Lung (tissue), 12 donors: ENCODE measurements around the gene COL13A1. TPM values are rescaled to one million over a fixed set of nuclear protein-coding genes. Genes with fewer than 3 reads are reported as not detected.
A peak's percentile ranks its signal among the peaks of the same experiment; 100 is the strongest.

Experiments
- ATAC-seq: fragments of 200-7000 bp; cut with Tn5 transposase; one replicate; pipeline ENCODE4 v1.9.1; 2020; ENCODE audit warnings: moderate number of reproducible peaks; ENCODE audit not compliant: insufficient read depth, low FRiP score
- DNase-seq, 3 donors: peaks; one replicate each; pipeline ENCODE4 v3.0.0-alpha.2; 2013 to 2017
- H3K27ac ChIP-seq, 2 donors: one replicate each; pipeline ENCODE4 v1.5.1; 2013; ENCODE audit warnings: mild to moderate bottlenecking in 2 of 2, moderate library complexity in 2 of 2, control low read depth in 1 of 2, inconsistent platforms in 1 of 2, low read depth in 1 of 2, low read length in 1 of 2
- H3K27me3 ChIP-seq, 3 donors: one replicate each; pipeline ENCODE4 v1.5.1; 2013; ENCODE audit warnings: low read length in 2 of 3; ENCODE audit not compliant: control insufficient read depth in 3 of 3, insufficient read depth in 3 of 3
- H3K36me3 ChIP-seq, 4 donors: one replicate each; pipeline ENCODE4 v1.5.1; 2013; ENCODE audit warnings: low read length in 4 of 4, mild to moderate bottlenecking in 1 of 4, moderate library complexity in 1 of 4; ENCODE audit not compliant: control insufficient read depth in 4 of 4, insufficient read depth in 4 of 4
- H3K4me1 ChIP-seq, 5 donors: one replicate each; pipeline ENCODE4 v1.5.1; 2013; ENCODE audit warnings: low read length in 5 of 5, mild to moderate bottlenecking in 2 of 5, moderate library complexity in 1 of 5; ENCODE audit not compliant: control insufficient read depth in 5 of 5, insufficient read depth in 5 of 5
- H3K4me3 ChIP-seq: one replicate; pipeline ENCODE4 v1.5.1; 2013; ENCODE audit warnings: mild to moderate bottlenecking, control low read depth, moderate library complexity
- H3K9ac ChIP-seq, 2 donors: one replicate each; pipeline ENCODE4 v1.5.1; 2013; ENCODE audit warnings: low read length in 2 of 2, control low read depth in 1 of 2; ENCODE audit not compliant: insufficient read depth in 1 of 2
- H3K9me3 ChIP-seq, 4 donors: one replicate each; pipeline ENCODE4 v1.5.1; 2013; ENCODE audit warnings: low read length in 3 of 4, mild to moderate bottlenecking in 1 of 4, moderate library complexity in 1 of 4; ENCODE audit not compliant: control insufficient read depth in 4 of 4, insufficient read depth in 3 of 4
- CTCF ChIP-seq: IDR thresholded peaks from 2 replicates; pipeline ENCODE4 v1.5.1; 2012; ENCODE audit warnings: mild to moderate bottlenecking; ENCODE audit errors: control extremely low read depth, extremely low read depth
- WGBS, 2 donors: extraction: QIAGEN DNeasy Blood & Tissue Kit; methylation state at CpG; one replicate each; pipeline ENCODE4 v1.1.7; 2013; 5-methylcytosine and 5-hydroxymethylcytosine counted together
- polyA plus RNA-seq, 2 donors: library from polyadenylated mRNA; stranded (reverse); fragments of 200-250 nt; gene quantifications; one replicate each; pipeline ENCODE4 v1.2.1, GENCODE V29; 2013
- total RNA-seq, 2 donors: library from RNA; depleted of rRNA in 1 of 2; stranded (reverse); fragments of >200 nt in 1 of 2; gene quantifications; one replicate each; pipeline ENCODE4 v1.2.1, GENCODE V29; 2014 to 2021
- donor health status: control.
- donor health status: control.
- donor health status: Bipolar disorder and iron deficiency.
- donor health status: healthy.
- donor health status: DM: yes; HTN: yes; CAD: no.

COL13A1 gene
- total and polyA plus RNA-seq, 4 donors, result 2.7 to 42.1 (median 5.6) TPM

- DNase-seq, result no peak
- no peak for ATAC-seq
- no peak for TF ChIP-seq CTCF
- Histone ChIP-seq H3K9ac (no peak overlapping the region), H3K4me3 (no peak overlapping the region), H3K36me3 (no peaks in the 10 kb centered on the region), H3K9me3 (no peaks in the 10 kb centered on the region), H3K4me1 (peaks cover 0 to 36% (median 8%) of the 10 kb centered on the region in 5 donors), H3K27me3 (no peaks in the 10 kb centered on the region), H3K27ac (no peak overlapping the region)
- WGBS, 2 donors, result 90 to 95% methylated on average over 5 of the region's 5 CpGs
These were observed 44.5 kb upstream of the COL13A1 start for GRCh38 chr10:69757206-69757552.

- Histone ChIP-seq H3K9ac (no peak overlapping the region), H3K9me3 (no peaks in the 10 kb centered on the region), H3K27me3 (no peaks in the 10 kb centered on the region), H3K4me3 (no peak overlapping the region), H3K27ac (no peak overlapping the region), H3K36me3 (no peaks in the 10 kb centered on the region), H3K4me1 (peaks cover 0 to 30% (median 3%) of the 10 kb centered on the region in 5 donors)
- peak; percentile 82 to 92 (median 87) for DNase-seq
- ATAC-seq, result no peak
- TF ChIP-seq CTCF, result no peak
- 52 to 59% methylated on average over 10 of the region's 10 CpGs for WGBS, 2 donors
These were observed 44.0 kb upstream of the COL13A1 start for GRCh38 chr10:69757553-69758309.

- H3K27ac ChIP-seq, result no peak overlapping the region
- H3K9me3 ChIP-seq, result no peaks in the 10 kb centered on the region
- H3K4me3 ChIP-seq, result no peak overlapping the region
- no peaks in the 10 kb centered on the region for H3K36me3 ChIP-seq
- H3K9ac ChIP-seq, result no peak overlapping the region
- no peaks in the 10 kb centered on the region for H3K27me3 ChIP-seq
- no peak for TF ChIP-seq CTCF
- no peak for ATAC-seq
- H3K4me1 ChIP-seq, result peaks cover 0 to 30% (median 0%) of the 10 kb centered on the region in 5 donors
- no peak for DNase-seq
- WGBS, 2 donors, result 94 to 98% methylated on average over 1 of the region's 1 CpG
These were observed 43.4 kb upstream of the COL13A1 start for GRCh38 chr10:69758310-69758728.
